ENCODE results near the gene PREPL.
"Not testable (repeated sequence)": the region's sequence is repeated elsewhere in the genome, so short reads cannot be mapped to it uniquely, and the experiment has no call there.

The PREPL gene

GRCh38 chr2:44328750-44329149 is 32.5 kb downstream of the PREPL start:
- Mint-ChIP-seq H3K27me3 (ENCODE audit: low read depth) (no peaks in the 10 kb centered on the region), H3K4me3 (no peak overlapping the region), H3K27ac (no peak overlapping the region), H3K4me1 (ENCODE audit: low read depth) (peaks cover 2% of the 10 kb centered on the region), H3K9me3 (no peaks in the 10 kb centered on the region), H3K36me3 (ENCODE audit: low read depth) (peaks cover 32% of the 10 kb centered on the region)

GRCh38 chr2:44326548-44327264 is 34.6 kb downstream of the PREPL start:
- Mint-ChIP-seq H3K27me3 (ENCODE audit: low read depth) (no peaks in the 10 kb centered on the region), H3K9me3 (no peaks in the 10 kb centered on the region), H3K4me1 (ENCODE audit: low read depth) (peaks cover 2% of the 10 kb centered on the region), H3K4me3 (no peak overlapping the region), H3K27ac (no peak overlapping the region), H3K36me3 (ENCODE audit: low read depth) (peaks cover 36% of the 10 kb centered on the region)

- Mint-ChIP-seq H3K27ac (no peak overlapping the region), H3K4me3 (no peak overlapping the region), H3K4me1 (ENCODE audit: low read depth) (peaks cover 2% of the 10 kb centered on the region), H3K27me3 (ENCODE audit: low read depth) (no peaks in the 10 kb centered on the region), H3K9me3 (no peaks in the 10 kb centered on the region), H3K36me3 (ENCODE audit: low read depth) (peaks cover 36% of the 10 kb centered on the region)
Measured at GRCh38 chr2:44325897-44326296, 35.4 kb downstream of the PREPL start.

- peaks cover 36% of the 10 kb centered on the region for H3K36me3 Mint-ChIP-seq (ENCODE audit: low read depth)
- no peaks in the 10 kb centered on the region for H3K27me3 Mint-ChIP-seq (ENCODE audit: low read depth)
- H3K4me1 Mint-ChIP-seq (ENCODE audit: low read depth): peaks cover 2% of the 10 kb centered on the region
- no peak overlapping the region for H3K27ac Mint-ChIP-seq
- H3K9me3 Mint-ChIP-seq: no peaks in the 10 kb centered on the region
- no peak overlapping the region for H3K4me3 Mint-ChIP-seq
Measured at GRCh38 chr2:44324971-44325426, 36.3 kb downstream of the PREPL start.

- H3K9me3 Mint-ChIP-seq: no peaks in the 10 kb centered on the region
- H3K27ac Mint-ChIP-seq: no peak overlapping the region
- H3K4me1 Mint-ChIP-seq (ENCODE audit: low read depth): no peaks in the 10 kb centered on the region
- H3K36me3 Mint-ChIP-seq (ENCODE audit: low read depth): peaks cover 29% of the 10 kb centered on the region
- H3K4me3 Mint-ChIP-seq: no peak overlapping the region
- no peaks in the 10 kb centered on the region for H3K27me3 Mint-ChIP-seq (ENCODE audit: low read depth)
Measured at GRCh38 chr2:44321360-44321759, 39.9 kb downstream of the PREPL start.

GRCh38 chr2:44320832-44321231 is 40.5 kb downstream of the PREPL start:
- no peaks in the 10 kb centered on the region for H3K27me3 Mint-ChIP-seq (ENCODE audit: low read depth)
- no peak overlapping the region for H3K27ac Mint-ChIP-seq
- H3K4me1 Mint-ChIP-seq (ENCODE audit: low read depth): no peaks in the 10 kb centered on the region
- H3K4me3 Mint-ChIP-seq: no peak overlapping the region
- H3K36me3 Mint-ChIP-seq (ENCODE audit: low read depth): peaks cover 31% of the 10 kb centered on the region
- no peaks in the 10 kb centered on the region for H3K9me3 Mint-ChIP-seq

- H3K4me1 Mint-ChIP-seq (ENCODE audit: low read depth): no peaks in the 10 kb centered on the region
- peaks cover 43% of the 10 kb centered on the region for H3K36me3 Mint-ChIP-seq (ENCODE audit: low read depth)
- H3K4me3 Mint-ChIP-seq: no peak overlapping the region
Measured at GRCh38 chr2:44315945-44316344, 45.3 kb downstream of the PREPL start.

GRCh38 chr2:44314362-44314761 is 46.9 kb downstream of the PREPL start:
- Mint-ChIP-seq H3K4me3 (no peak overlapping the region), H3K9me3 (peaks cover 21% of the 10 kb centered on the region), H3K4me1 (ENCODE audit: low read depth) (no peaks in the 10 kb centered on the region), H3K27ac (no peak overlapping the region), H3K27me3 (ENCODE audit: low read depth) (no peaks in the 10 kb centered on the region), H3K36me3 (ENCODE audit: low read depth) (peaks cover 47% of the 10 kb centered on the region)

More at GRCh38 chr2:44315945-44316344, 45.3 kb downstream of the PREPL start:
- Mint-ChIP-seq H3K27me3 (ENCODE audit: low read depth) (no peaks in the 10 kb centered on the region), H3K27ac (no peak overlapping the region), H3K9me3 (peaks cover 9% of the 10 kb centered on the region)

GRCh38 chr2:44310287-44310686 is 51.0 kb downstream of the PREPL start:
- no peaks in the 10 kb centered on the region for H3K4me1 Mint-ChIP-seq (ENCODE audit: low read depth)
- H3K9me3 Mint-ChIP-seq: peaks cover 27% of the 10 kb centered on the region
- peaks cover 37% of the 10 kb centered on the region for H3K36me3 Mint-ChIP-seq (ENCODE audit: low read depth)

GRCh38 chr2:44305882-44306281 is 55.4 kb downstream of the PREPL start:
- Mint-ChIP-seq H3K27ac (no peak overlapping the region), H3K36me3 (ENCODE audit: low read depth) (peaks cover 9% of the 10 kb centered on the region), H3K4me1 (ENCODE audit: low read depth) (no peaks in the 10 kb centered on the region), H3K4me3 (no peak overlapping the region), H3K27me3 (ENCODE audit: low read depth) (no peaks in the 10 kb centered on the region), H3K9me3 (peaks cover 18% of the 10 kb centered on the region)

More at GRCh38 chr2:44310287-44310686, 51.0 kb downstream of the PREPL start:
- Mint-ChIP-seq H3K27me3 (ENCODE audit: low read depth) (no peaks in the 10 kb centered on the region), H3K4me3 (no peak overlapping the region), H3K27ac (no peak overlapping the region)

- Mint-ChIP-seq H3K27ac (no peak overlapping the region), H3K9me3 (peaks cover 5% of the 10 kb centered on the region)
Measured at GRCh38 chr2:44304258-44304657, 57.0 kb downstream of the PREPL start.

GRCh38 chr2:44303766-44304165 is 57.5 kb downstream of the PREPL start:
- not testable (repeated sequence) for H3K36me3 Mint-ChIP-seq (ENCODE audit: low read depth)

More at GRCh38 chr2:44304258-44304657, 57.0 kb downstream of the PREPL start:
- H3K4me1 Mint-ChIP-seq (ENCODE audit: low read depth): no peaks in the 10 kb centered on the region
- H3K36me3 Mint-ChIP-seq (ENCODE audit: low read depth): peaks cover 2% of the 10 kb centered on the region
- no peaks in the 10 kb centered on the region for H3K27me3 Mint-ChIP-seq (ENCODE audit: low read depth)
- no peak overlapping the region for H3K4me3 Mint-ChIP-seq

GRCh38 chr2:44301111-44301510 is 60.2 kb downstream of the PREPL start:
- H3K27me3 Mint-ChIP-seq (ENCODE audit: low read depth): no peaks in the 10 kb centered on the region
- peaks cover 2% of the 10 kb centered on the region for H3K36me3 Mint-ChIP-seq (ENCODE audit: low read depth)

More at GRCh38 chr2:44303766-44304165, 57.5 kb downstream of the PREPL start:
- not testable (repeated sequence) for H3K4me3 Mint-ChIP-seq; H3K27me3 Mint-ChIP-seq (ENCODE audit: low read depth); H3K9me3 Mint-ChIP-seq; H3K4me1 Mint-ChIP-seq (ENCODE audit: low read depth); H3K27ac Mint-ChIP-seq

GRCh38 chr2:44299635-44300034 is 61.7 kb downstream of the PREPL start:
- H3K27me3 Mint-ChIP-seq (ENCODE audit: low read depth): no peaks in the 10 kb centered on the region
- H3K4me1 Mint-ChIP-seq (ENCODE audit: low read depth): peaks cover 4% of the 10 kb centered on the region
- peaks cover 2% of the 10 kb centered on the region for H3K36me3 Mint-ChIP-seq (ENCODE audit: low read depth)
- H3K27ac Mint-ChIP-seq: no peak overlapping the region
- H3K4me3 Mint-ChIP-seq: no peak overlapping the region
- no peaks in the 10 kb centered on the region for H3K9me3 Mint-ChIP-seq

More at GRCh38 chr2:44301111-44301510, 60.2 kb downstream of the PREPL start:
- H3K9me3 Mint-ChIP-seq: no peaks in the 10 kb centered on the region
- H3K4me3 Mint-ChIP-seq: no peak overlapping the region
- peaks cover 1% of the 10 kb centered on the region for H3K4me1 Mint-ChIP-seq (ENCODE audit: low read depth)
- no peak overlapping the region for H3K27ac Mint-ChIP-seq

- Mint-ChIP-seq H3K27ac (no peak overlapping the region), H3K4me1 (ENCODE audit: low read depth) (peaks cover 6% of the 10 kb centered on the region)
Measured at GRCh38 chr2:44297431-44297830, 63.9 kb downstream of the PREPL start.

More at GRCh38 chr2:44297431-44297830, 63.9 kb downstream of the PREPL start:
- Mint-ChIP-seq H3K27me3 (ENCODE audit: low read depth) (peaks cover 5% of the 10 kb centered on the region), H3K36me3 (ENCODE audit: low read depth) (no peaks in the 10 kb centered on the region), H3K4me3 (no peak overlapping the region), H3K9me3 (no peaks in the 10 kb centered on the region)

Measured in T-helper 1 cell treated with Interleukin-12 subunit alpha and Interleukin-12 subunit beta and Interleukin-4 antibody, amounts not matched to agents 30 μg/mL and 1 μg/mL, for 36 hours (primary cell).